Superior temporal gyrus (tissue), 1 donor: Measurements from ENCODE around the gene C17orf78.

Experiments
- DNase-seq: peaks from one replicate; pipeline ENCODE4 v3.0.0-alpha.2; 2016; ENCODE audit errors: extremely low spot score

Gene C17orf78

GRCh38 chr17:37438141-37438540 is 62.4 kb downstream of the C17orf78 start:
- DNase-seq = no peak

GRCh38 chr17:37440424-37440823 is 64.6 kb downstream of the C17orf78 start:
- no peak for DNase-seq

GRCh38 chr17:37441369-37442014 is 65.7 kb downstream of the C17orf78 start:
- peak; percentile 2 for DNase-seq
